HEK293 (cell line): ENCODE data around the gene TSEN54.

ENCODE experiments used
- CTCF ChIP-seq: fragments of 450-650 bp; formaldehyde crosslinking; IDR thresholded peaks from 2 replicates; pipeline ENCODE4 v1.5.1; 2016; ENCODE audit warnings: missing biosample characterization, missing genetic modification characterization
- GLI4 ChIP-seq: fragments of 450-650 bp; formaldehyde crosslinking; IDR thresholded peaks from 2 replicates; pipeline ENCODE4 v1.5.1; 2016; ENCODE audit warnings: missing biosample characterization, missing genetic modification characterization
- PRDM4 ChIP-seq: fragments of 450-650 bp; formaldehyde crosslinking; IDR thresholded peaks from 2 replicates; pipeline ENCODE4 v1.5.1; 2017; ENCODE audit warnings: missing biosample characterization, missing genetic modification characterization
- ZNF362 ChIP-seq: fragments of 450-650 bp; formaldehyde crosslinking; IDR thresholded peaks from 2 replicates; pipeline ENCODE4 v1.5.1; 2016; ENCODE audit warnings: missing biosample characterization, missing genetic modification characterization
- ZNF366 ChIP-seq: fragments of 450-650 bp; formaldehyde crosslinking; conservative IDR thresholded peaks from 2 replicates; pipeline ENCODE4 v1.5.1; 2016; ENCODE audit warnings: missing biosample characterization, missing genetic modification characterization
- ZNF610 ChIP-seq: fragments of 450-650 bp; formaldehyde crosslinking; IDR thresholded peaks from 2 replicates; pipeline ENCODE4 v1.5.1; 2016; ENCODE audit warnings: missing biosample characterization, missing genetic modification characterization, borderline replicate concordance

GRCh38 chr17:75471207-75471606, 45.1 kb upstream of the TSEN54 start:
- TF ChIP-seq ZNF610 (tag by site-specific recombination) (no peak), CTCF (no peak), GLI4 (tag by site-specific recombination) (no peak), PRDM4 (tag by site-specific recombination) (no peak), ZNF362 (no peak), ZNF366 (no peak)
